ENCODE data around the gene KIRREL3. TPM values are rescaled to one million over a fixed set of nuclear protein-coding genes. Genes with fewer than 3 reads are reported as not detected.

The KIRREL3 gene
- total RNA-seq, 2 experiments from 2014 or later, result not detected

GRCh38 chr11:126810776-126811175 lies 189.8 kb downstream of the KIRREL3 start:
- ATAC-seq (ENCODE audit: poor library complexity) (no peak), DNase-seq (no peak)
- ChIA-PET CTCF (no interaction called here), POLR2A (no interaction called here)
- Histone ChIP-seq H3K9me3 (ENCODE audit: control insufficient read depth in 1 of 2, insufficient read depth in 1 of 2, low read length in 2 of 2) (peaks cover 0 to 3% of the 10 kb centered on the region in 2 experiments), H3K27me3 (ENCODE audit: control insufficient read depth in 1 of 2, insufficient read depth in 2 of 2, low read length in 2 of 2) (peaks cover 0 to 2% of the 10 kb centered on the region in 2 experiments), H3K4me1 (ENCODE audit: insufficient read depth, low read length) (no peaks in the 10 kb centered on the region), H3K4me3 (ENCODE audit: low read length) (no peak overlapping the region), H3K36me3 (ENCODE audit: insufficient read depth, low read length) (no peaks in the 10 kb centered on the region), H3K27ac (ENCODE audit: low read depth in 1 of 2, low read length in 2 of 2) (no peak overlapping the region)
- Mint-ChIP-seq H3K27me3 (peaks cover 17% of the 10 kb centered on the region), H3K27ac (no peak overlapping the region), H3K9me3 (peaks cover 2% of the 10 kb centered on the region), H3K4me1 (ENCODE audit: low read depth) (no peaks in the 10 kb centered on the region), H3K4me3 (no peak overlapping the region), H3K36me3 (ENCODE audit: low read depth) (no peaks in the 10 kb centered on the region)
- intact Hi-C loops (cut with DNase I, micrococcal nuclease), result no loop called here
- no peak for TF ChIP-seq CTCF (IDR thresholded peaks at IDR 0.05)

- no peak for ATAC-seq (ENCODE audit: poor library complexity)
- POLR2A ChIA-PET, result no interaction called here
- Histone ChIP-seq H3K4me3 (ENCODE audit: low read length) (no peak overlapping the region), H3K27me3 (ENCODE audit: control insufficient read depth in 1 of 2, insufficient read depth in 2 of 2, low read length in 2 of 2) (peaks cover 0 to 2% of the 10 kb centered on the region in 2 experiments), H3K27ac (ENCODE audit: low read depth in 1 of 2, low read length in 2 of 2) (no peak overlapping the region), H3K9me3 (ENCODE audit: control insufficient read depth in 1 of 2, insufficient read depth in 1 of 2, low read length in 2 of 2) (no peaks in the 10 kb centered on the region), H3K36me3 (ENCODE audit: insufficient read depth, low read length) (no peaks in the 10 kb centered on the region), H3K4me1 (ENCODE audit: insufficient read depth, low read length) (no peaks in the 10 kb centered on the region)
- CTCF ChIA-PET, result no interaction called here
- DNase-seq, result no peak
- H3K9me3 Mint-ChIP-seq, result no peaks in the 10 kb centered on the region
- H3K27me3 Mint-ChIP-seq, result peaks cover 17% of the 10 kb centered on the region
- no peak for TF ChIP-seq CTCF (IDR thresholded peaks at IDR 0.05)
- no peaks in the 10 kb centered on the region for H3K36me3 Mint-ChIP-seq (ENCODE audit: low read depth)
- H3K4me1 Mint-ChIP-seq (ENCODE audit: low read depth), result no peaks in the 10 kb centered on the region
- no peak overlapping the region for H3K4me3 Mint-ChIP-seq
- intact Hi-C loops (cut with DNase I, micrococcal nuclease), result no loop called here
- no peak overlapping the region for H3K27ac Mint-ChIP-seq
These were observed 190.9 kb downstream of the KIRREL3 start for GRCh38 chr11:126809514-126810289.

GRCh38 chr11:126808836-126809235 lies 191.7 kb downstream of the KIRREL3 start:
- Mint-ChIP-seq H3K36me3 (ENCODE audit: low read depth) (no peaks in the 10 kb centered on the region), H3K9me3 (no peaks in the 10 kb centered on the region), H3K4me3 (no peak overlapping the region), H3K4me1 (ENCODE audit: low read depth) (no peaks in the 10 kb centered on the region), H3K27ac (no peak overlapping the region), H3K27me3 (peaks cover 14% of the 10 kb centered on the region)
- H3K27me3 ChIP-seq (ENCODE audit: control insufficient read depth in 1 of 2, insufficient read depth in 2 of 2, low read length in 2 of 2), result peaks cover 0 to 2% of the 10 kb centered on the region in 2 experiments
- no peak for ATAC-seq (ENCODE audit: poor library complexity)
- ChIA-PET POLR2A (no interaction called here), CTCF (no interaction called here)
- H3K27ac ChIP-seq (ENCODE audit: low read depth in 1 of 2, low read length in 2 of 2), result no peak overlapping the region
- no peaks in the 10 kb centered on the region for H3K4me1 ChIP-seq (ENCODE audit: insufficient read depth, low read length)
- H3K4me3 ChIP-seq (ENCODE audit: low read length), result no peak overlapping the region
- no peaks in the 10 kb centered on the region for H3K36me3 ChIP-seq (ENCODE audit: insufficient read depth, low read length)
- DNase-seq, result no peak
- no peaks in the 10 kb centered on the region for H3K9me3 ChIP-seq (ENCODE audit: control insufficient read depth in 1 of 2, insufficient read depth in 1 of 2, low read length in 2 of 2)
- TF ChIP-seq CTCF (IDR thresholded peaks at IDR 0.05), result no peak
- intact Hi-C loops (cut with DNase I, micrococcal nuclease), result no loop called here

Measured in CD4-positive, alpha-beta T cell (primary cell).